ENCODE data around the gene ZNF416. TPM values are rescaled to one million over a fixed set of nuclear protein-coding genes. Genes with fewer than 3 reads are reported as not detected.
A peak's percentile ranks its signal among the peaks of the same experiment; 100 is the strongest.

The ZNF416 gene
- polyA plus RNA-seq (2012; rRNA removed), result 2.0 and 2.8 TPM in 2 replicates
- polyA plus RNA-seq (2012; cell fraction: cytosol; rRNA removed), result 1.9 and 2.3 TPM in 2 replicates
- polyA plus RNA-seq (2012; cell fraction: nucleus; rRNA removed), result 2.1 and 3.4 TPM in 2 replicates

DNA sequence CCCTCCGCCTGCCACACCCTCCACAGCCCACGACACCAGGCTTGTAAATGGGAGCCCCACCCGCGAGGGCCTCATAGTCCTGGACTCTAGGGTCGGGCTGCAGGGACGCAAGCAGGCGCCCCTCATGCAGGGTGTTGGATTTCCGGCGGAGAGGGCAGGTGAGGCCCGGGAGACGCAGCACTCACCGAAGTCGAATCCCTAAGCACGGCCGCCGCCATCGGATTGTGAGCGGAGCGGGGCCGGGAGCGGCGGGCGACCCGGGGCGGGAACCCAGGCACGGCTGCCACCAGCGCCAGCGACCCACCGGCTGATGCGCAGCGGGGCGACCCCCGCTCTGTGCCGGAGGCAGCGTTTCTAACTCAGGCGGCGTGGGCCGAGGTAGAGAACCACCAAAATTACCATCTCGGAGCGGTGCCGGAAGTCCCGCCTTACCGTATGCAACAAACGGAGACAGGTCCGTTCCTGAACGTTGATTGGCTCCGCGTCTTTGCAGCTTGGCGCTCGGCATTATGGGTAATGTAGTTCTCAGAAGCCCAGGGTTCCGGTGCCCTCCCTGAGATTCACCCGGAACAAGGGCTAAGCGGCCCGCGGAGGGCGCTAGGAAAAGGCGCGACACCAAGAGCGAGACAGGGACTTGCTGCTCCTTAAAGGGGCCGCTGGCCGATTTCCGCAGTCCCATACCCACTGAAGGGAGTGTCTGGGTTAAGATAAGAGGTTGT lies at the start of gene ZNF416:
TSS of gene ZNF416 (minus strand) at position 425 of the 719 bp plus-strand sequence. CDS start at position 218, 207 bp downstream.
- peak within 1 kb of the TSS; percentile 80 to 96 for H3K4me3 ChIP-seq (ENCODE audit: low read depth in 2 of 2, low read length in 1 of 2)
- no peaks in the 10 kb centered on the region for H3K9me2 ChIP-seq
- peak within 1 kb of the TSS; percentile 73 for H3K9ac ChIP-seq
- H3K9me3 ChIP-seq, result peaks cover 7% of the 10 kb centered on the region; the same call in 1 of the 2 replicates
- peak; percentile 98 for DNase-seq
- H4K20me1 ChIP-seq (ENCODE audit: insufficient read depth), result no peaks in the 10 kb centered on the region
- H2AFZ ChIP-seq (ENCODE audit: low read depth), result peak within 1 kb of the TSS; percentile 88
- WGBS (ENCODE audit: low lambda C conversion rate), result 2% methylated on average over 15 of the region's 62 CpGs
- peaks cover 0 to 7% of the 10 kb centered on the region in 2 experiments; a peak in 1 of 4 replicates for H3K4me1 ChIP-seq (ENCODE audit: control insufficient read depth in 1 of 2, insufficient read depth in 2 of 2, low read depth in 1 of 2, low read length in 1 of 2)
- H3F3A ChIP-seq (replicated peaks; ENCODE audit: insufficient read depth), result no peaks in the 10 kb centered on the region
- H3K36me3 ChIP-seq (replicated peaks in 1 of 2; ENCODE audit: control insufficient read depth in 1 of 2, insufficient read depth in 2 of 2, low read length in 1 of 2), result peaks cover 30 to 40% of the 10 kb centered on the region in 2 experiments
- H3K27me3 ChIP-seq (ENCODE audit: insufficient read depth), result no peaks in the 10 kb centered on the region
- peak within 1 kb of the TSS; percentile 83 for H3K4me2 ChIP-seq
- ChIA-PET CTCF (interaction anchor here (0.6 kb wide), 1 partner anchor 26 kb away, joined by 4 read pairs; no protein-coding TSS in a partner anchor), POLR2A (no interaction called here)
- peaks cover 21% of the 10 kb centered on the region for H3K79me2 ChIP-seq (ENCODE audit: insufficient read depth)
- H3K27ac ChIP-seq (ENCODE audit: low read depth in 2 of 2, low read length in 1 of 2), result peak within 1 kb of the TSS in 1 of 2 experiments; percentile 43; a peak in 2 of 4 replicates
- peak; percentile 91 for TF ChIP-seq ELF1 (IDR thresholded peaks at IDR 0.05)
- peak; percentile 85 for TF ChIP-seq PBX3 (IDR thresholded peaks at IDR 0.05)
- TF ChIP-seq JUND (IDR thresholded peaks at IDR 0.05), result no peak
- TF ChIP-seq RAD21 (IDR thresholded peaks at IDR 0.05; ENCODE audit: low read length), result peak; percentile 42
- no peak for TF ChIP-seq TEAD4 (IDR thresholded peaks at IDR 0.05; ENCODE audit: borderline replicate concordance, insufficient read depth)
- TF ChIP-seq RCOR1 (IDR thresholded peaks at IDR 0.05; ENCODE audit: low read length), result no peak
- no peak for TF ChIP-seq FOXM1 (IDR thresholded peaks at IDR 0.05; ENCODE audit: low read depth)
- peak; percentile 55; the same call in 1 of the 2 replicates for TF ChIP-seq POLR2AphosphoS5 (IDR thresholded peaks at IDR 0.05; ENCODE audit: low read depth, low read length)
- peak; percentile 97 for TF ChIP-seq CHD2 (IDR thresholded peaks at IDR 0.05; ENCODE audit: low read length, partially characterized antibody)
- TF ChIP-seq GATA2 (CRISPR knock-in tag; IDR thresholded peaks at IDR 0.05), result no peak
- TF ChIP-seq GABPA (IDR thresholded peaks at IDR 0.05; ENCODE audit: low read depth), result peak; percentile 91
- peak; percentile 80 for TF ChIP-seq ZBTB33 (IDR thresholded peaks at IDR 0.05; ENCODE audit: borderline replicate concordance, low read depth)
- TF ChIP-seq MXI1 (IDR thresholded peaks at IDR 0.05; ENCODE audit: low read depth, low read length), result peak; percentile 74
- no peak; the same call in 1 of the 2 replicates for TF ChIP-seq RFX5 (IDR thresholded peaks at IDR 0.05; ENCODE audit: low read length)
- peak; percentile 38 for TF ChIP-seq CTCF (IDR thresholded peaks at IDR 0.05)
- TF ChIP-seq EZH2phosphoT487 (IDR thresholded peaks at IDR 0.05; ENCODE audit: borderline replicate concordance, low read depth), result no peak
- TF ChIP-seq TCF12 (IDR thresholded peaks at IDR 0.05), result no peak
- TF ChIP-seq, protein P1, sequence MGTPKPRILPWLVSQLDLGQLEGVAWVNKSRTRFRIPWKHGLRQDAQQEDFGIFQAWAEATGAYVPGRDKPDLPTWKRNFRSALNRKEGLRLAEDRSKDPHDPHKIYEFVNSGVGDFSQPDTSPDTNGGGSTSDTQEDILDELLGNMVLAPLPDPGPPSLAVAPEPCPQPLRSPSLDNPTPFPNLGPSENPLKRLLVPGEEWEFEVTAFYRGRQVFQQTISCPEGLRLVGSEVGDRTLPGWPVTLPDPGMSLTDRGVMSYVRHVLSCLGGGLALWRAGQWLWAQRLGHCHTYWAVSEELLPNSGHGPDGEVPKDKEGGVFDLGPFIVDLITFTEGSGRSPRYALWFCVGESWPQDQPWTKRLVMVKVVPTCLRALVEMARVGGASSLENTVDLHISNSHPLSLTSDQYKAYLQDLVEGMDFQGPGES (IDR thresholded peaks at IDR 0.05; ENCODE audit: low read depth, low read length), result peak; percentile 22; the same call in 1 of the 2 replicates
- no peak for TF ChIP-seq TAF1 (IDR thresholded peaks at IDR 0.05; ENCODE audit: borderline replicate concordance, low read depth, low read length)
- TF ChIP-seq NFIC (IDR thresholded peaks at IDR 0.05; ENCODE audit: borderline replicate concordance), result no peak
- no peak for TF ChIP-seq FOSL2 (IDR thresholded peaks at IDR 0.05; ENCODE audit: borderline replicate concordance, low read depth)
- TF ChIP-seq, protein P2, sequence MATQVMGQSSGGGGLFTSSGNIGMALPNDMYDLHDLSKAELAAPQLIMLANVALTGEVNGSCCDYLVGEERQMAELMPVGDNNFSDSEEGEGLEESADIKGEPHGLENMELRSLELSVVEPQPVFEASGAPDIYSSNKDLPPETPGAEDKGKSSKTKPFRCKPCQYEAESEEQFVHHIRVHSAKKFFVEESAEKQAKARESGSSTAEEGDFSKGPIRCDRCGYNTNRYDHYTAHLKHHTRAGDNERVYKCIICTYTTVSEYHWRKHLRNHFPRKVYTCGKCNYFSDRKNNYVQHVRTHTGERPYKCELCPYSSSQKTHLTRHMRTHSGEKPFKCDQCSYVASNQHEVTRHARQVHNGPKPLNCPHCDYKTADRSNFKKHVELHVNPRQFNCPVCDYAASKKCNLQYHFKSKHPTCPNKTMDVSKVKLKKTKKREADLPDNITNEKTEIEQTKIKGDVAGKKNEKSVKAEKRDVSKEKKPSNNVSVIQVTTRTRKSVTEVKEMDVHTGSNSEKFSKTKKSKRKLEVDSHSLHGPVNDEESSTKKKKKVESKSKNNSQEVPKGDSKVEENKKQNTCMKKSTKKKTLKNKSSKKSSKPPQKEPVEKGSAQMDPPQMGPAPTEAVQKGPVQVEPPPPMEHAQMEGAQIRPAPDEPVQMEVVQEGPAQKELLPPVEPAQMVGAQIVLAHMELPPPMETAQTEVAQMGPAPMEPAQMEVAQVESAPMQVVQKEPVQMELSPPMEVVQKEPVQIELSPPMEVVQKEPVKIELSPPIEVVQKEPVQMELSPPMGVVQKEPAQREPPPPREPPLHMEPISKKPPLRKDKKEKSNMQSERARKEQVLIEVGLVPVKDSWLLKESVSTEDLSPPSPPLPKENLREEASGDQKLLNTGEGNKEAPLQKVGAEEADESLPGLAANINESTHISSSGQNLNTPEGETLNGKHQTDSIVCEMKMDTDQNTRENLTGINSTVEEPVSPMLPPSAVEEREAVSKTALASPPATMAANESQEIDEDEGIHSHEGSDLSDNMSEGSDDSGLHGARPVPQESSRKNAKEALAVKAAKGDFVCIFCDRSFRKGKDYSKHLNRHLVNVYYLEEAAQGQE (IDR thresholded peaks at IDR 0.05; ENCODE audit: low read depth, low read length), result no peak

Data from SK-N-SH (cell line).